Measurements from ENCODE around the gene MAMDC2. TPM values are rescaled to one million over a fixed set of nuclear protein-coding genes. Genes with fewer than 3 reads are reported as not detected.

The MAMDC2 gene
- total RNA-seq, 6 experiments from 2014 or later: 4.0 to 16.6 (median 13.9) TPM

DNA sequence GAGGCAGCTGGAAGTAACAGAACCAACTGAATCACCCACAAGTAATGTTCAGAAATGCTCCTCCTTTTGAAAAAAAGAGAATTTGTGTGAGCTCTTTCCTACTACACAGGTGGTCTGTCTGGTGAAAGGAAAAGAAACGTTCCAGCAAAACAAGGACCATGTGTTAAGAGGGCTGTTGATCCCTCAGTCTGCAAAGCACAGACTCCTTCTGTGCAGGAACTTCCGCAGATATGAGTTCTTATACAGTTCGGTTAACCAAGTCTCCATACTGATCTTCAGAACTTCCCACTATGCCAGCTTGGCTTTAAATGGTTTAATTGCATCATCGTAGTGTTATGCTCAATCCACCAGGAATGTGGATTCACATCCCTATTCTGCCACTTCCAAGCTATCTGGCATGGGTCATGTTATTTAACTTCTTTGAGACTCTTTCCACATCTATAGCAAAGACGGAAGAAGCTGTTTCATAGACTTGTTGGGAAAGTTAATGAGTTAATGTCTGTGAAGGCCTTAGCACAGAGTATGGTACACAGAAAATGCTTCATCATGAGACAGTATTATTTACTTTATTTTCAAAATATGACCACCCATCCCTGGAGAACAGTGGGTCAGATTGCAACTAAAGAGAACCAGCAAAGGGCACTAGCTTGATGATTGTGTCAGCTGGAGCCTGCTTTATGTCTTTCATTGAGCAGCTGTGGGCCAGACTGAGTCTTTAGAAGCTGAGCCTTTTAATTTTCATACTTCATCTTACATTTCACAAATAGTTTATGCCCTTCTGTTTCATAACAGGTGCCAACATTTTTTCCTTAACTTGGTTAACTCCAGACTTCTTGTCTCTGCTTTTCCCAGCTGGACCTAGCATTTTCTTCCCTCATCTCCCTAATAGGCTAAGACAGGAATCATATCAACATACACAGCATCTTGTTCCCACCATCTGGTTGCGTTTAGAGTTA is 89.9 kb downstream of the MAMDC2 start:
- no peaks in the 10 kb centered on the region for H3K9me3 Mint-ChIP-seq
- H3K36me3 Mint-ChIP-seq (ENCODE audit: low read depth): no peaks in the 10 kb centered on the region; the same call in 1 of the 2 replicates
- H3K4me3 Mint-ChIP-seq: no peak overlapping the region
- H3K4me1 Mint-ChIP-seq (ENCODE audit: low read depth): peaks cover 51% of the 10 kb centered on the region
- no peak overlapping the region for H3K27ac Mint-ChIP-seq
- DNase-seq: no peak
- TF ChIP-seq, protein P1, sequence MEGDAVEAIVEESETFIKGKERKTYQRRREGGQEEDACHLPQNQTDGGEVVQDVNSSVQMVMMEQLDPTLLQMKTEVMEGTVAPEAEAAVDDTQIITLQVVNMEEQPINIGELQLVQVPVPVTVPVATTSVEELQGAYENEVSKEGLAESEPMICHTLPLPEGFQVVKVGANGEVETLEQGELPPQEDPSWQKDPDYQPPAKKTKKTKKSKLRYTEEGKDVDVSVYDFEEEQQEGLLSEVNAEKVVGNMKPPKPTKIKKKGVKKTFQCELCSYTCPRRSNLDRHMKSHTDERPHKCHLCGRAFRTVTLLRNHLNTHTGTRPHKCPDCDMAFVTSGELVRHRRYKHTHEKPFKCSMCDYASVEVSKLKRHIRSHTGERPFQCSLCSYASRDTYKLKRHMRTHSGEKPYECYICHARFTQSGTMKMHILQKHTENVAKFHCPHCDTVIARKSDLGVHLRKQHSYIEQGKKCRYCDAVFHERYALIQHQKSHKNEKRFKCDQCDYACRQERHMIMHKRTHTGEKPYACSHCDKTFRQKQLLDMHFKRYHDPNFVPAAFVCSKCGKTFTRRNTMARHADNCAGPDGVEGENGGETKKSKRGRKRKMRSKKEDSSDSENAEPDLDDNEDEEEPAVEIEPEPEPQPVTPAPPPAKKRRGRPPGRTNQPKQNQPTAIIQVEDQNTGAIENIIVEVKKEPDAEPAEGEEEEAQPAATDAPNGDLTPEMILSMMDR (IDR thresholded peaks at IDR 0.05): no peak
- H3K27me3 Mint-ChIP-seq (ENCODE audit: insufficient read depth): no peaks in the 10 kb centered on the region; the same call in 1 of the 2 replicates

DNA sequence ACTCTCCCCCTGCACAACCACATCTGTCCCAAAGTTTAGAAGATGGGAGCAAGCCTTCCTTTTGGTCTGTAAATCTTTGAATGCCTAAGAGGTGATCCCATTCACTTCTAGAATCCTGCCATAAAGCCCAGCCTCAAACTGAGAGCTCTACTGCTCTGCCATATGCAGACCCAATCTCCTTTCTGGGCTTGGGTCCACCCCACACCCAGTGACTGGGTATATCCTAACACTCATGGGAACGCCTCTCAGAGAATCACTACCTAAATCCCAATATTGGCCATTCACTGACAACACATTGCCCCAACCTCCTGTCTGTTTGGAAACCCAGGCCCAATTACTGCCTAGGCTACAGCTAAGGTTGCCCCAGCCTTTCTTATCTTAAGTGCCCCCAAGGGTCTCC is 90.7 kb downstream of the MAMDC2 start:
- Mint-ChIP-seq H3K4me3 (no peak overlapping the region), H3K36me3 (ENCODE audit: low read depth) (no peaks in the 10 kb centered on the region; the same call in 1 of the 2 replicates), H3K4me1 (ENCODE audit: low read depth) (peaks cover 51% of the 10 kb centered on the region), H3K9me3 (no peaks in the 10 kb centered on the region), H3K27ac (no peak overlapping the region), H3K27me3 (ENCODE audit: insufficient read depth) (no peaks in the 10 kb centered on the region)
- DNase-seq: no peak
- TF ChIP-seq, protein P1 (IDR thresholded peaks at IDR 0.05): no peak

DNA sequence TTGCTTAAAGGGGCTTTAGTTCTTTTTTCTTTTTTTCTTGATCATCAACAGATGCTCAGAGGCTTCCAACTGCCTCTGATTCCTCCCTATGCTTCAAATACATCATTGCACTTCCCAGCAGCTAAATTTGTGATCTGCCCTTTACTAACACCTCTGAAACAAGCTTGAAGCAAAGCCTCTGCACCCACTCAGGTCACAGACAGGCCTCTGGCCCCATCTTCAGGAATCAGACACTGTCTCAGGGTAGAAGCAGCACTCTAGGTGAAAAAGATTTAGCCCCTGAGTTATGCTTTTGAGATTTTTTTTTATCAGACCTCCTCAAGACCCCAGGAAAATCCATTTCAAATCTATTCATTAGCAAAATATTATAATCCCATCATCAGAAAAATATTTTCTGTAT is 91.5 kb downstream of the MAMDC2 start:
- Mint-ChIP-seq H3K4me1 (ENCODE audit: low read depth) (peaks cover 51% of the 10 kb centered on the region), H3K27me3 (ENCODE audit: insufficient read depth) (no peaks in the 10 kb centered on the region), H3K4me3 (no peak overlapping the region), H3K9me3 (no peaks in the 10 kb centered on the region), H3K36me3 (ENCODE audit: low read depth) (no peaks in the 10 kb centered on the region), H3K27ac (no peak overlapping the region; the same call in 1 of the 2 replicates)
- no peak for DNase-seq
- TF ChIP-seq, protein P1 (IDR thresholded peaks at IDR 0.05): peak; percentile 24; the same call in 1 of the 2 replicates

DNA sequence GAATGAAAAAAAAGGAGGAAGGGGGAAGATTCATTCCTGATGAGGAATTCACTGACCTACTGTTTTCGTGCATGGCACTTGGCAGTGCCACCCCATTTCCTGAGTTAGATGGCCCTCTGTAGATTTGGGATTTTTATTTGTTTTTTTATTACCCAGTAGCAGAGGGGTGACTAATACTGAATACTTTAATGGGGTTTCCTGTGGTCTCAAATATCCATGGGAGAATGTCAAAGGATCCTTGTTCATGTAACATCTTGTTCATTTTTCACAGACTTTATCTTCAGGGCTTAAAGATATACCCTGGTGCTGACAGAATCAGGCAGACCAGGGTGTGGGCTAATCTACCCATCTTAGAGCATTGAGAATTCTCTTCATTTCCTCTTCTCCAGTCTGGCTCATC is 93.0 kb downstream of the MAMDC2 start:
- DNase-seq: peak; percentile 64
- Mint-ChIP-seq H3K27ac (peak overlapping the region; percentile 22; the same call in 1 of the 2 replicates), H3K9me3 (no peaks in the 10 kb centered on the region), H3K4me3 (no peak overlapping the region), H3K27me3 (ENCODE audit: insufficient read depth) (no peaks in the 10 kb centered on the region), H3K4me1 (ENCODE audit: low read depth) (peaks cover 51% of the 10 kb centered on the region), H3K36me3 (ENCODE audit: low read depth) (0 out of 2 replicates have a peak, but pooled peaks cover 7% of the 10 kb centered on the region)
- TF ChIP-seq, protein P1 (IDR thresholded peaks at IDR 0.05): no peak

DNA sequence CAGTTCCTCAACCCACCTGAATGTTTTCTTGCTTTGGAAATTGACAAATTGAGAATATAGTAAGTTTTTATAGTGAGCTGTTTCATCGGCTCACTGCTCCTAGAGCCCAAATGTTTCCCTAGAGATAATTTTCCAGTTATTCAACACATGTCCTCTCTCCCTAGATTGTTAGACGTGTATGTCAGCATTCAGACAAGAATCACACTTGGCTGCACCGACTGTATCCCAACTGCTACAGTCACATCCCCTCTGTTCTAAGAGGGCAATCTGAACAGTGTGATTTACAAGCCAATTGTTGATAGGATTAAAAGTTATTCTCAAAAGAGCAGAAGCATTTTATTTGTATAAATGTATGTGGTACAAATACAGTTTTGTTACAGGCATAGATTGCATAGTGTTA is 93.9 kb downstream of the MAMDC2 start:
- Mint-ChIP-seq H3K27ac (peak overlapping the region; percentile 15; the same call in 1 of the 2 replicates), H3K4me1 (ENCODE audit: low read depth) (peaks cover 59% of the 10 kb centered on the region), H3K27me3 (ENCODE audit: insufficient read depth) (no peaks in the 10 kb centered on the region), H3K4me3 (no peak overlapping the region), H3K36me3 (ENCODE audit: low read depth) (peaks cover 15% of the 10 kb centered on the region), H3K9me3 (no peaks in the 10 kb centered on the region)
- no peak for DNase-seq
- TF ChIP-seq, protein P1 (IDR thresholded peaks at IDR 0.05): no peak
